Endothelial cell of umbilical vein (primary cell): ENCODE results near the gene TEX29. TPM values are rescaled to one million over a fixed set of nuclear protein-coding genes. Genes with fewer than 3 reads are reported as not detected.

Experiments
- BruUV-seq: library from RNA; stranded (reverse); fragments of 400-500 nt; replicated peaks from 2 replicates; lab custom pipeline; 2021; lab: Mats Ljungman, UMichigan
- CTCF ChIA-PET: fragments of 300-600, 350-600 bp; sonication (Branson Sonifier 250); formaldehyde crosslinking; loops from one replicate; lab custom pipeline; 2021; ENCODE audit warnings: antibody characterized with exemption, inconsistent platforms; lab: Charles Lee
- POLR2A ChIA-PET: fragments of 300-600, 350-600 bp; sonication (Branson Sonifier 250); formaldehyde crosslinking; loops from one replicate; lab custom pipeline; 2021; ENCODE audit warnings: antibody characterized with exemption, inconsistent platforms; lab: Charles Lee
- DNase-seq: peaks from one replicate; pipeline ENCODE4 v3.0.0-alpha.2; 2011; ENCODE audit warnings: low read depth, low spot score
- FAIRE-seq: peaks from 2 replicates; lab custom pipeline; 2011; peaks lifted over from hg19 to GRCh38; lab: Jason Lieb, UNC
- H2AFZ ChIP-seq: 2 replicates; pipeline ENCODE4 v1.6.0; 2012; ENCODE audit warnings: low read depth, low read length, control low read depth, inconsistent platforms
- H3K27ac ChIP-seq: 2 replicates; pipeline ENCODE4 v1.5.1; 2011; ENCODE audit warnings: low read depth, mild to moderate bottlenecking, control low read depth, low read length, moderate library complexity; ENCODE audit not compliant: insufficient read depth
- H3K27me3 ChIP-seq, 2 experiments: 2 replicates each; pipeline versions ENCODE4 v1.6.0 to v1.6.1; 2011; ENCODE audit warnings: low read length in 2 of 2, mixed read lengths in 1 of 2; ENCODE audit not compliant: control insufficient read depth in 2 of 2, insufficient read depth in 2 of 2
- H3K36me3 ChIP-seq, 2 experiments: 2 replicates in 1 of 2; 3 replicates in 1 of 2; pipeline ENCODE4 v1.5.1; 2011; ENCODE audit warnings: low read length in 2 of 2, mild to moderate bottlenecking in 1 of 2, moderate library complexity in 1 of 2; ENCODE audit not compliant: control insufficient read depth in 2 of 2, insufficient read depth in 2 of 2; ENCODE audit errors: extremely low read depth in 1 of 2
- H3K4me1 ChIP-seq: 3 replicates; pipeline ENCODE4 v1.5.1; 2011; ENCODE audit warnings: mild to moderate bottlenecking, low read length; ENCODE audit not compliant: control insufficient read depth, insufficient read depth; ENCODE audit errors: extremely low read depth
- H3K4me2 ChIP-seq: 2 replicates; pipeline ENCODE4 v1.6.1; 2011; ENCODE audit warnings: low read length, control low read depth, mixed read lengths; ENCODE audit not compliant: insufficient read depth
- H3K4me3 ChIP-seq, 3 experiments: fragments of 200-600 bp in 1 of 3; sonication (generic), shearing (Covaris generic) in 1 of 3; replicated peaks in 1 of 3; 2 replicates each; pipeline ENCODE4 v1.5.1; 2011 to 2016; ENCODE audit warnings: control low read depth in 3 of 3, low read length in 3 of 3, mild to moderate bottlenecking in 2 of 3, inconsistent platforms in 1 of 3, low read depth in 1 of 3, moderate library complexity in 1 of 3; ENCODE audit not compliant: insufficient read depth in 1 of 3
- H3K79me2 ChIP-seq: 2 replicates; pipeline ENCODE4 v1.6.0; 2012; ENCODE audit warnings: low read length, inconsistent platforms; ENCODE audit not compliant: control insufficient read depth, insufficient read depth
- H3K9ac ChIP-seq: replicated peaks from 2 replicates; pipeline ENCODE3; 2011; ENCODE audit warnings: low read length, control low read depth; ENCODE audit not compliant: insufficient read depth; ENCODE audit errors: extremely low read depth
- H3K9me1 ChIP-seq: replicated peaks from 3 replicates; pipeline ENCODE4 v1.6.0; 2011; ENCODE audit warnings: mild to moderate bottlenecking, low read length; ENCODE audit not compliant: control insufficient read depth, insufficient read depth; ENCODE audit errors: extremely low read depth
- H3K9me3 ChIP-seq: replicated peaks from 2 replicates; pipeline ENCODE4 v1.5.1; 2012; ENCODE audit warnings: low read length, inconsistent platforms; ENCODE audit not compliant: control insufficient read depth, insufficient read depth
- H4K20me1 ChIP-seq: replicated peaks from 2 replicates; pipeline ENCODE3; 2011; ENCODE audit warnings: mild to moderate bottlenecking, low read length; ENCODE audit not compliant: control insufficient read depth, insufficient read depth; ENCODE audit errors: extremely low read depth
- CTCF ChIP-seq, 2 donors: IDR thresholded peaks; 1 replicate in 1 of 2; 2 replicates in 1 of 2; pipeline ENCODE4 v1.5.1; 2011; ENCODE audit warnings: low read length in 2 of 2, mild to moderate bottlenecking in 2 of 2, moderate library complexity in 2 of 2, control low read depth in 1 of 2, inconsistent platforms in 1 of 2, low read depth in 1 of 2; ENCODE audit not compliant: insufficient read depth in 1 of 2; ENCODE audit errors: extremely low read depth in 1 of 2
- EZH2 ChIP-seq: IDR thresholded peaks from 2 replicates; pipeline ENCODE4 v1.6.1; 2012; ENCODE audit warnings: borderline replicate concordance, low read depth, mild to moderate bottlenecking, moderate library complexity, low read length, inconsistent platforms; ENCODE audit not compliant: severe bottlenecking
- FOS ChIP-seq: IDR thresholded peaks from 2 replicates; pipeline ENCODE4 v1.6.1; 2011; ENCODE audit warnings: mild to moderate bottlenecking, low read length, moderate library complexity, borderline replicate concordance; ENCODE audit not compliant: insufficient read depth
- GATA2 ChIP-seq: IDR thresholded peaks from 2 replicates; pipeline ENCODE4 v1.7.0; 2011; ENCODE audit warnings: low read depth, mild to moderate bottlenecking, moderate library complexity, mixed read lengths, low read length; ENCODE audit not compliant: insufficient read length, insufficient read depth
- JUN ChIP-seq: IDR thresholded peaks from 2 replicates; pipeline ENCODE4 v1.6.1; 2011; ENCODE audit warnings: borderline replicate concordance, low read depth; ENCODE audit not compliant: insufficient read length, insufficient read depth
- MAX ChIP-seq: IDR thresholded peaks from 2 replicates; pipeline ENCODE4 v1.6.1; 2011; ENCODE audit not compliant: insufficient read depth, insufficient read length
- MYC ChIP-seq: IDR thresholded peaks from one replicate; pipeline ENCODE4 v1.6.1; 2011; ENCODE audit warnings: mild to moderate bottlenecking, low read depth, low read length
- POLR2A ChIP-seq: IDR thresholded peaks from 2 replicates; pipeline ENCODE4 v1.6.1; 2012; ENCODE audit warnings: low read depth, mild to moderate bottlenecking, control low read depth, low read length
- POLR2AphosphoS5 ChIP-seq: IDR thresholded peaks from 2 replicates; pipeline ENCODE4 v1.6.1; 2012; ENCODE audit warnings: low read depth, mild to moderate bottlenecking, control low read depth, low read length, moderate library complexity; ENCODE audit not compliant: insufficient read depth
- dilution Hi-C: fragments of 300-500 bp; cut with MboI; formaldehyde crosslinking; loops from one replicate; pipeline ENCODE4 v1.15.0; 2019; ENCODE audit warnings: low sequenced_read_pairs; ENCODE audit not compliant: extremely low pct_ligation_motif_present
- intact Hi-C: fragments of 100-400 bp; cut with micrococcal nuclease; formaldehyde crosslinking; loops from one replicate; pipeline ENCODE4 v1.10.0; 2022
- polyA plus RNA-seq, 4 experiments: library from polyadenylated mRNA; depleted of rRNA in 3 of 4; stranded (reverse) in 3 of 4; unstranded in 1 of 4; fragments of >200 nt; gene quantifications; 2 replicates each; pipeline versions ENCODE4 v1.2.1 to v1.2.3, GENCODE V29; 2011 to 2012; ENCODE audit warnings: missing spikeins in 1 of 4
- total RNA-seq: library from RNA; stranded (reverse); gene quantifications from 2 replicates; pipeline ENCODE4 v1.2.3, GENCODE V29; 2021

Gene TEX29
- total and polyA plus RNA-seq, 2 donors (not counting 3 experiments of a cell fraction or from before 2014, with no cell fraction given): 0.44 TPM; not detected in 1

- dilution Hi-C loops: no loop called here
- intact Hi-C loops: no loop called here
- no peak overlapping the region for H3K27ac ChIP-seq
- H3K4me1 ChIP-seq: no peaks in the 10 kb centered on the region
- TF ChIP-seq FOS: no peak
- no peak for TF ChIP-seq CTCF (IDR thresholded peaks at IDR 0.05; ENCODE audit: extremely low read depth in 1 of 2, insufficient read depth in 1 of 2, low read depth in 1 of 2, low read length in 2 of 2)
- TF ChIP-seq POLR2AphosphoS5: no peak
- no peak for TF ChIP-seq GATA2
- no peak for TF ChIP-seq MAX
- no peak for TF ChIP-seq JUN
- no peak for TF ChIP-seq POLR2A
- no peak for TF ChIP-seq MYC
- no peak for TF ChIP-seq EZH2
- ChIA-PET POLR2A (no interaction called here), CTCF (no interaction called here)
- H3K9ac ChIP-seq: no peak overlapping the region
- no peaks in the 10 kb centered on the region for H3K9me3 ChIP-seq
- H3K36me3 ChIP-seq: no peaks in the 10 kb centered on the region
- no peaks in the 10 kb centered on the region for H3K27me3 ChIP-seq
- FAIRE-seq: no peak
- H4K20me1 ChIP-seq: no peaks in the 10 kb centered on the region
- no peaks in the 10 kb centered on the region for H3K79me2 ChIP-seq
- H2AFZ ChIP-seq: no peak overlapping the region
- H3K9me1 ChIP-seq: no peaks in the 10 kb centered on the region
- BruUV-seq: no TSS peak
- DNase-seq: no peak
- H3K4me3 ChIP-seq: no peak overlapping the region
- H3K4me2 ChIP-seq: no peak overlapping the region
Measured at GRCh38 chr13:111326981-111327642, 6.7 kb downstream of the TEX29 start.
